GM18526 (cell line): ENCODE measurements around the gene ANAPC2.
A peak's percentile ranks its signal among the peaks of the same experiment; 100 is the strongest.

Experiments
- POLR2A ChIP-seq: IDR thresholded peaks from 3 replicates; pipeline ENCODE4 v1.6.1; 2011; ENCODE audit not compliant: insufficient read length; ENCODE audit errors: extremely low read depth

Gene ANAPC2

GRCh38 chr9:137160716-137161557, 27.4 kb downstream of the ANAPC2 start:
- TF ChIP-seq POLR2A, result no peak

- no peak for TF ChIP-seq POLR2A
Observed at GRCh38 chr9:137160054-137160425, 28.3 kb downstream of the ANAPC2 start.

DNA sequence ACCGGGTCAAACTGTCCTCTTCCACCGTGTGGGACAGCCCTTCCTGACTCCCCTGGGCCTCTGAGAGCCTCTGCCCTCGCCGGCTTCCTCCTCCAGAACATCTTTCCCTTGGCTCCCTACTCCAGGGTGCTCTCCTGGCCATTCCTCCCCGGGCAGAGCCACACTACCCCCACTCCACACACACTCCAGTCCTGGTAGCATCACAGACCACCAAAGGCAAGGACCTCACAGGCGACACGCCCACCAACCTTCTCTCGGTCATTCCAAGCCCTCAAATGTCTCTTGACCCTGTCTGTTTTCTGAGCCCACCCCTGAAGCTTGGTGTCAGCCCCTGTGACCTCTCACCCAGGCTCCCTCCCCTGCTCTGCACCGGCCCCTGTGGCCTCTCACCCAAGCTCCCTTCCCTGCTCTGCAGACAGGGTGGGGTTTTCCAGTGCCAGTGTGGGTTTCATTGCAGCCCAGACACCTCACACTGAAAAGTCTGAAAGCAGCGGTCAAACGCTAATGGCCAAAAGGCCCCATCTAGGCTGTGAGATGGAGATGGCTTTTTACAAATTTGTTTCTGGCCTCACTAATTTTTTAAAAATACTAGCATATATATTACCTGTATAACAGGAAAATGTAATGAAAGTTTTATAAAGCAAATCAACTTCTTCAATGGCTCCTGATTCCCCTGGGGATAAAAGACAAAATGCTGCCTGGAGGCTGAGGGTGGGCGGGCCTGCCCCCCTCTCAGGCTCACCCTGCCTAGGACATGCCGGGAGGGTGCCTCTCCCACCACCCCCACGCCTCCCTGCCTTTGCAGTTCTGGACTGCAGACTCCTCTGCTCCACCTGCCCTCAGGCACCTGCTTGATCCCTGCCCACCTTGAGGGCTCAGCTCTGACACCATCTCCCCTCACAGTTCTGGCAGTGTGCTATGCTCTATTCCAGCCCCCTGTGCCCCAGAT, 29.0 kb downstream of the ANAPC2 start:
- TF ChIP-seq POLR2A, result no peak

DNA sequence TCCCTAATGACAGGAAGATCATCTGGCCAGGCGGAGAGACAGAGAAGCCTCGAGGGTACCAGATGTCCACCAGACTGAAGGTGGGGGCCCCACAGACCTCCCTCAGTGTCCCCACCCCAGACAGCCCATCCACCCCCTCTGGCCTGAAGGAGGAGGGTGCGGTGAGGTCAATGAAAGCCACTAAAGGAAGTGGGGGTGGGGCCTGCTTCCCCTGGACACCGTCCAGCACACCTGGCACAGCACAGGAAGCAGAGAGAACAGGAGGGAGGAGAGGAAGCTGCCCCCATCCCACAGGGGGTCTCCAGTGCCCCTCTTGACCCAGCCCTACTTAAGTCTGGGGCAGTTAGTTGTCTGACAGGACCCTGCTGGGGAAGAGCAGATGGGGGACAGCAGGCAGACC, 29.7 kb downstream of the ANAPC2 start:
- no peak for TF ChIP-seq POLR2A

DNA sequence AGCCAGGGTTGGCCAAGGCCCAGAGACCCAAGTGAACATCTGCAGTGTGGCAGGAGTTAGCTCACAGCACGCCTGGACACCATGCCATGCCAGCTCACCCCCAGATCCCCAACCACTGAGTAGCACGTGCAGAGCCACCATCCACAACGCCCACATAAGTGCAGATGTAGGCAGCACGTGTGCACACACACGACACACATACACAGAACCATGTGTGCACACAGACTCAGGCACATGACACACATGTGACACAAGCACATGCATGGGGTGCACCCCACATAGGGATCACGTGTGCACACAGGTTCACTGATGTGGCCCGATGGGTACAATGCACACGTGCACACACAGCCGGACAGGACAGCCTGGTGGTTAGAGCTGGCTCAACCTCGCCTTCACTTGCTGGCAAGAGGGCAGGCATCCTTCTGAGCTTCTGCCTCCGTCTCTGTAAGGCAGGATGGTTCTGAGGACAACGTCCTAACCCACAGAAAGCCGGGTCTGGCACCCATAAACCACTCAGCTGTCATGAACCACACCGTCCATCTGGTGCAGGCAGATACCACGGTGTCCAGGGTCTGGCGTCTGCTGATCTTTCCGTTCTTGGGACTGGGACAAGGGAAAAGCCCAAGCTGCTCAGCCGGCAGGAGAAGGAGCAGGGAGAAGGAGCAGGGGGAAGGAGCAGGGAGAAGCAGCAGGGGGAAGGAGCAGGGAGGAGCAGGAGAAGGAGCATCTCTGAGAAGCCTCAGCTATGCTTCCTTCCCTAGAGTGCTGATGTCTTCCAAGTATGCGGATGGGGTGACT, 30.5 kb downstream of the ANAPC2 start:
- TF ChIP-seq POLR2A, result no peak

DNA sequence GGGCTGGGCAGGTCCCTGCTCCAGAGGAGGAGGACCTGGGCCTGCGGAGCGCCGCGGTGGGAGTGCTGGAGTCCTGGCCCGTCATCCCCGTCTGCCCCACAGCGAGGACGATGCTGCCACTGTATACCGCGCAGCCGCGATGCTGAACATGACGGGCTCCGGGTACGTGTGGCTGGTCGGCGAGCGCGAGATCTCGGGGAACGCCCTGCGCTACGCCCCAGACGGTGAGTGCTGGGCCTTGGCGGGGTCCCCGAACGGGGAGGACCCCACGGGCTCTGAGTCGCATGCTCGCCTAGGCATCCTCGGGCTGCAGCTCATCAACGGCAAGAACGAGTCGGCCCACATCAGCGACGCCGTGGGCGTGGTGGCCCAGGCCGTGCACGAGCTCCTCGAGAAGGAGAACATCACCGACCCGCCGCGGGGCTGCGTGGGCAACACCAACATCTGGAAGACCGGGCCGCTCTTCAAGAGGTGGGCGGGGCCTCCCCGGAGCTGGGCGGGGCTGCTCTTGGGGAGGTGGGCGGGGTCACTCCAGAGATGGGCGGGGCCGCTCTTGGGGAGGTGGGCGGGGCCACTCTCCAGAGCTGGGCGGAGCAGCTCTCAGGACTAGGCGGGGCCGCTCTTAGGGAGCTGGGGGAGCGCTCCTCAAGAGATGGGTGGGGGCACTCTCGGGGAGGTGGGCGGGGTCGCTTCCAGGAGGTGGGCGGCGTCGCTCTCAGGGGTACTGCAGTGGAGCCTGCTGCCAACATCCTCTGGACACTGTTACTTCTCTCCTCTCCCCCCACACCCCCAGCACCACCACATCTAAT, 31.6 kb downstream of the ANAPC2 start:
- peak; percentile 43 for TF ChIP-seq POLR2A

DNA sequence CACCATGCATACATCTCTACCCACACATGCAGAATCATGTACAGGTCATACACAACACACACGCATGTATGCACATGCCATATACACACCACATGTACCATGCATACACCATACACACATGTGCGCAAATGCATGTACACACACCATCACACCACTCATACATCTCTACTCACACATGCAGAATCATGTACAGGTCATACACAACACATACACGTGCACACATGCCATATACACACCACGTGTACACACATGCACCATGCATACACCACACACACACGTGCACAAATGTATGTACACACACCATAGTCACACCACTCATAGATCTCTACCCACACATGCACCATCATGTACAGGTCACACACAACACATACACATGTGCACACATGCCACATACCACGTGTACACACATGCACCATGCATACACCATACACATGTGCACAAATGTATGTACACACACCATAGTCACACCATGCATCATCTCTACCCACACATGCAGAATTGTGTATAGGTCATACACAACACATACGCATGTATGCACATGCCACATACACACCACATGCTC, 35.4 kb downstream of the ANAPC2 start:
- no peak for TF ChIP-seq POLR2A

DNA sequence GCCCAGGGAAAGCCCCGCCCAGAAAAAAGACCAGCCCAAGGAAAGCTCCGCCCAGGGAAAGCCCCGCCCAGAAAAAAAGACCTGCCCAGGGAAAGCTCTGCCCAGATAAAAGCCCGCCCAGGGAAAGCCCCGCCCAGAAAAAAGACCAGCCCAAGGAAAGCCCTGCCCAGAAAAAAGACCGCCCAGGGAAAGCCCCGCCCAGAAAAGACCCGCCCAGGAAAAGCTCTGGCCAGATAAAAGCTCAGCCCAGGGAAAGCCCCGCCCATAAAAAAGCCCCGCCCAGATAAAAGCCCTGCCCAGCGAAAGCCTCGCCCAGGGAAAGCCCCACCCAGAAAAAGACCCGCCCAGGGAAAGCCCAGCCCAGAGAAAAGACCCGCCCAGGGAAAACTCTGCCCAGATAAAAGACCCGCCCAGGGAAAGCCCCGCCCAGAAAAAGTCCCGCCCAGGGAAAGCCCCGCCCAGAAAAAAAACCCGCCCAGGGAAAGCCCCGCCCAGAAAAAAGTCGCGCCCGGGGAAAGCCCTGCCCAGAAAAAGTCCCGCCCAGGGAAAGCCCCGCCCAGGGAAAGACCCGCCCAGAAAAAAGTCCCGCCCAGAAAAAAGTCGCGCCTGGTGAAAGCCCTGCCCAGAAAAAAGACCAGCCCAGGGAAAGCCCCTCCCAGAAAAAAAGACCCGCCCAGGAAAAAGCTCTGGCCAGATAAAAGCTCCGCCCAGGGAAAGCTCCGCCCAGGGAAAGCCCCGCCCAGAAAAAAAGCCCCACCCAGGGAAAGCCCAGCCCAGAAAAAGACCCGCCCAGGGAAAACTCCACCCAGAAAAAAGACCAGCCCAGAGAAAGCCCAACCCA, 37.5 kb downstream of the ANAPC2 start:
- TF ChIP-seq POLR2A, result no peak

- TF ChIP-seq POLR2A, result no peak
Observed at GRCh38 chr9:137149942-137150616, 38.3 kb downstream of the ANAPC2 start.

DNA sequence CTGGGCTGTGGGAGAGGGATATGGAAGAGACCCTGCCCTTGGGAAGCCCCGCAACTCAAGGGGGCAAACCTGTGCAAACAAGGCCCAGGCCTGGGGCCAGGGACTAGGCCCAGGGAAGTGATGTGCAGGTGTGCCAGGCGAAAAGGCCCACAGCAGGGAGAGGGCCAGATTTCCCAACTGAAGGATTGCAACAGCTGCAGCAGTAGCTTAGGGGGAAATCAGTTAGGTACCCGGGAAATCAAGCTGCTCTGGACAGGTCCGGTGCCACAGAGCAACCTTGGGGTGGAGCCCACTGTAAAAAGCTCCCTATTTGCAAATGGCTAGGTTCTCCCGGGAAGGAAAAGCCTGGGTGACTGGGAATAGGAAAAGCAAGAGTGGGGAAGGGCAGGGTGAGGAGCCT, 39.0 kb downstream of the ANAPC2 start:
- no peak for TF ChIP-seq POLR2A

GRCh38 chr9:137148661-137149060, 39.7 kb downstream of the ANAPC2 start:
- no peak for TF ChIP-seq POLR2A

GRCh38 chr9:137148242-137148641, 40.1 kb downstream of the ANAPC2 start:
- no peak for TF ChIP-seq POLR2A

DNA sequence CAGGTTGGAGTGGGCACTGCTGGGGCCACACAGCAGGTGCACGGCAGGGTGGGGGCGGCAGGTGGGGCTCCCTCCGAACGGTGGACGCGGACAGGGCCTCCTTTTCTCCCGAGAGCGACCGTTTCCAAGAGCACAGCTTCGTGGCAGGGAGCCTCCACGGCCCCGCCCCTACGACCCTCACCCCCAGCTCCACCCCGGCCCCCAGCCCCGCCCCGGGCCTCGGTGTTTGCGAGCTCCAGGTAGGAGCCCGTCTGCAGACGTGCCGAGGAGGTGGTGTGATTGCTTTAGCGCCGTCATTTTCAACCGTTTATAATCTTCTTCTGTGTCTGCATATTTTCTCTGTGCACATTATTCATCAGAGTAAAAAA, 40.6 kb downstream of the ANAPC2 start:
- TF ChIP-seq POLR2A, result no peak
